ENCODE data around the gene FHAD1. TPM values are rescaled to one million over a fixed set of nuclear protein-coding genes. Genes with fewer than 3 reads are reported as not detected.
A peak's percentile ranks its signal among the peaks of the same experiment; 100 is the strongest.

FHAD1 gene
- polyA plus RNA-seq, 1 of the 3 experiments (the other 2 are of a cell fraction), result 0.48 TPM

DNA sequence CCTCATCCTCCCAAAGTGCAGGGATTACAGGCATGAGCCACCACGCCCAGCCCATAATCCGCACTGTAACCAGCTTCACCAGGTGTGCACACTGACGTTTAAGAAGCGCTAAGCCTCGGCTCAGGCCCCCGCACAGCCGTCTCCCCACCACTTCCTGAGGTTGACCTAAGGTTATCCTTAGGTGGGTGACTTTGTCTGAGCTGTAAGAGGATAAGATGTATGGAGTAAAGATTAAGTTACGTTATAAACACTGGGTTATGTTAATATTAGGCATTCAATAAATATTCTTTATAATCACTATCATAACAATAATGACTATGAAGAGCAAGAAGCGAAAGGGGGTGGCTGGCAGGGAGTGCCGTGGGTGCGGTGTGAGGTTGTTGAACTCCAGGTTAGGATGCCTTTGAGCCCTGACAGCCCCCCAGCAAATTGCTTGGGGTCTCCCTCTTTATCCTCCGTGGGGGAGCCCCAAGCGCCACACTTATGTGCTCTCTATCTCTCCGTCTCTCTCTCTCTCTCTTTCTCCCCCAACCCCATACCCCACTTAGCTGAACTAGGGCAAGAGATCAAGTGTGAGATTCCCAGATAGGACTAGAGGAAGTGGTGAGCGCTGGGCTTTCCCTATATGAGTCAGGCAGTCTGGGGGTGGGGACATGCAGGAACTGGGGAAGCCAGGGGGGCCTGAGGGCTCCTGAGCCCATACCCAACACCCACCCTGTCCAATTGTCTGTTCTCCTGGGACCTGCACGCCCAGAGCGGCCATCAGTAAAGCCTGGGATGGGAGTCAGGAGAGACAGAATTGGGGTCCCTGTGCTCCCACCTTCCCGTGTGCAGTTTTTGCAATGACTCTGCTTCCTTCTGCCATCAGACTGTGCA, 170.3 kb downstream of the FHAD1 start:
- peaks cover 16 to 28% of the 10 kb centered on the region in 2 experiments; a peak in 3 of 4 replicates for H3K4me1 ChIP-seq (ENCODE audit: control insufficient read depth in 1 of 2, insufficient read depth in 2 of 2, low read depth in 1 of 2, low read length in 1 of 2)
- WGBS (ENCODE audit: low lambda C conversion rate), result 41% methylated on average over 16 of the region's 18 CpGs
- H2AFZ ChIP-seq (ENCODE audit: low read depth), result no peak overlapping the region
- H3K4me3 ChIP-seq (ENCODE audit: low read depth in 2 of 2, low read length in 1 of 2), result 0 out of 4 replicates have a peak overlapping the region, but pooled peaks of 1 of the 2 experiments have one; percentile 22
- H3K9me2 ChIP-seq, result no peaks in the 10 kb centered on the region
- H3K9ac ChIP-seq, result peak overlapping the region; percentile 3; the same call in 1 of the 2 replicates
- CTCF ChIA-PET, result interaction anchor here (1.0 to 1.1 kb wide), 3 partner anchors 14 to 94 kb away, joined by 4 to 6 read pairs (median 6); no protein-coding TSS in a partner anchor
- H3F3A ChIP-seq (replicated peaks; ENCODE audit: insufficient read depth), result peaks cover 28% of the 10 kb centered on the region
- H3K4me2 ChIP-seq, result peak overlapping the region; percentile 76
- H3K79me2 ChIP-seq (ENCODE audit: insufficient read depth), result peaks cover 90% of the 10 kb centered on the region
- no peaks in the 10 kb centered on the region for H3K27me3 ChIP-seq (ENCODE audit: insufficient read depth)
- H3K36me3 ChIP-seq (replicated peaks in 1 of 2; ENCODE audit: control insufficient read depth in 1 of 2, insufficient read depth in 2 of 2, low read length in 1 of 2), result peaks cover 0 to 14% of the 10 kb centered on the region in 2 experiments
- peak overlapping the region in 1 of 2 experiments; percentile 87; a peak in 2 of 4 replicates for H3K27ac ChIP-seq (ENCODE audit: low read depth in 2 of 2, low read length in 1 of 2)
- peaks cover 33% of the 10 kb centered on the region for H4K20me1 ChIP-seq (ENCODE audit: insufficient read depth)
- POLR2A ChIA-PET, result interaction anchor here (0.7 kb wide), 1 partner anchor 15 kb away, joined by 5 read pairs; no protein-coding TSS in a partner anchor
- DNase-seq, result peak; percentile 41
- H3K9me3 ChIP-seq, result no peaks in the 10 kb centered on the region
- TF ChIP-seq MXI1 (IDR thresholded peaks at IDR 0.05; ENCODE audit: low read depth, low read length) (no peak), RAD21 (IDR thresholded peaks at IDR 0.05; ENCODE audit: low read length) (no peak), TAF1 (IDR thresholded peaks at IDR 0.05; ENCODE audit: borderline replicate concordance, low read depth, low read length) (no peak), FOXJ3 (CRISPR knock-in tag; IDR thresholded peaks at IDR 0.05) (no peak), TEAD4 (IDR thresholded peaks at IDR 0.05; ENCODE audit: borderline replicate concordance, insufficient read depth) (peak; percentile 63; the same call in 1 of the 2 replicates), FOXM1 (IDR thresholded peaks at IDR 0.05; ENCODE audit: low read depth) (no peak), GATA2 (CRISPR knock-in tag; IDR thresholded peaks at IDR 0.05) (no peak), EP300 (IDR thresholded peaks at IDR 0.05; ENCODE audit: borderline replicate concordance in 1 of 2, low read depth in 1 of 2, low read length in 1 of 2) (peak in 1 of 2 experiments; percentile 79; a peak in 2 of 4 replicates), TCF12 (IDR thresholded peaks at IDR 0.05) (peak; percentile 74), NFIC (IDR thresholded peaks at IDR 0.05; ENCODE audit: borderline replicate concordance) (peak; percentile 69), SIN3A (IDR thresholded peaks at IDR 0.05; ENCODE audit: borderline replicate concordance, low read depth, low read length) (0 out of 2 replicates have a peak, but pooled peaks have one; percentile 19), JUND (IDR thresholded peaks at IDR 0.05) (peak; percentile 82), CHD2 (IDR thresholded peaks at IDR 0.05; ENCODE audit: low read length, partially characterized antibody) (no peak), SMC3 (IDR thresholded peaks at IDR 0.05; ENCODE audit: low read depth, low read length) (no peak), ELF1 (IDR thresholded peaks at IDR 0.05) (peak; percentile 39; the same call in 1 of the 2 replicates), POLR2AphosphoS5 (IDR thresholded peaks at IDR 0.05; ENCODE audit: low read depth, low read length) (peak; percentile 44; the same call in 1 of the 2 replicates), GABPA (IDR thresholded peaks at IDR 0.05; ENCODE audit: low read depth) (0 out of 2 replicates have a peak, but pooled peaks have one; percentile 20)
- TF ChIP-seq, protein P1, sequence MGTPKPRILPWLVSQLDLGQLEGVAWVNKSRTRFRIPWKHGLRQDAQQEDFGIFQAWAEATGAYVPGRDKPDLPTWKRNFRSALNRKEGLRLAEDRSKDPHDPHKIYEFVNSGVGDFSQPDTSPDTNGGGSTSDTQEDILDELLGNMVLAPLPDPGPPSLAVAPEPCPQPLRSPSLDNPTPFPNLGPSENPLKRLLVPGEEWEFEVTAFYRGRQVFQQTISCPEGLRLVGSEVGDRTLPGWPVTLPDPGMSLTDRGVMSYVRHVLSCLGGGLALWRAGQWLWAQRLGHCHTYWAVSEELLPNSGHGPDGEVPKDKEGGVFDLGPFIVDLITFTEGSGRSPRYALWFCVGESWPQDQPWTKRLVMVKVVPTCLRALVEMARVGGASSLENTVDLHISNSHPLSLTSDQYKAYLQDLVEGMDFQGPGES (IDR thresholded peaks at IDR 0.05; ENCODE audit: low read depth, low read length), result no peak
- TF ChIP-seq, protein P2, sequence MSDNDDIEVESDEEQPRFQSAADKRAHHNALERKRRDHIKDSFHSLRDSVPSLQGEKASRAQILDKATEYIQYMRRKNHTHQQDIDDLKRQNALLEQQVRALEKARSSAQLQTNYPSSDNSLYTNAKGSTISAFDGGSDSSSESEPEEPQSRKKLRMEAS (IDR thresholded peaks at IDR 0.05; ENCODE audit: low read depth), result no peak; the same call in 1 of the 2 replicates
- TF ChIP-seq, protein P3, sequence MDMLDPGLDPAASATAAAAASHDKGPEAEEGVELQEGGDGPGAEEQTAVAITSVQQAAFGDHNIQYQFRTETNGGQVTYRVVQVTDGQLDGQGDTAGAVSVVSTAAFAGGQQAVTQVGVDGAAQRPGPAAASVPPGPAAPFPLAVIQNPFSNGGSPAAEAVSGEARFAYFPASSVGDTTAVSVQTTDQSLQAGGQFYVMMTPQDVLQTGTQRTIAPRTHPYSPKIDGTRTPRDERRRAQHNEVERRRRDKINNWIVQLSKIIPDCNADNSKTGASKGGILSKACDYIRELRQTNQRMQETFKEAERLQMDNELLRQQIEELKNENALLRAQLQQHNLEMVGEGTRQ (IDR thresholded peaks at IDR 0.05; ENCODE audit: borderline replicate concordance, low read depth, low read length), result no peak
- TF ChIP-seq, protein P4, sequence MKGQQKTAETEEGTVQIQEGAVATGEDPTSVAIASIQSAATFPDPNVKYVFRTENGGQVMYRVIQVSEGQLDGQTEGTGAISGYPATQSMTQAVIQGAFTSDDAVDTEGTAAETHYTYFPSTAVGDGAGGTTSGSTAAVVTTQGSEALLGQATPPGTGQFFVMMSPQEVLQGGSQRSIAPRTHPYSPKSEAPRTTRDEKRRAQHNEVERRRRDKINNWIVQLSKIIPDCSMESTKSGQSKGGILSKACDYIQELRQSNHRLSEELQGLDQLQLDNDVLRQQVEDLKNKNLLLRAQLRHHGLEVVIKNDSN (IDR thresholded peaks at IDR 0.05; ENCODE audit: borderline replicate concordance, low read depth), result no peak
- TF ChIP-seq, protein P5, sequence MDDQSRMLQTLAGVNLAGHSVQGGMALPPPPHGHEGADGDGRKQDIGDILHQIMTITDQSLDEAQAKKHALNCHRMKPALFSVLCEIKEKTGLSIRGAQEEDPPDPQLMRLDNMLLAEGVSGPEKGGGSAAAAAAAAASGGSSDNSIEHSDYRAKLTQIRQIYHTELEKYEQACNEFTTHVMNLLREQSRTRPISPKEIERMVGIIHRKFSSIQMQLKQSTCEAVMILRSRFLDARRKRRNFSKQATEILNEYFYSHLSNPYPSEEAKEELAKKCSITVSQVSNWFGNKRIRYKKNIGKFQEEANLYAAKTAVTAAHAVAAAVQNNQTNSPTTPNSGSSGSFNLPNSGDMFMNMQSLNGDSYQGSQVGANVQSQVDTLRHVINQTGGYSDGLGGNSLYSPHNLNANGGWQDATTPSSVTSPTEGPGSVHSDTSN (IDR thresholded peaks at IDR 0.05), result peak; percentile 40
- TF ChIP-seq, protein P6, sequence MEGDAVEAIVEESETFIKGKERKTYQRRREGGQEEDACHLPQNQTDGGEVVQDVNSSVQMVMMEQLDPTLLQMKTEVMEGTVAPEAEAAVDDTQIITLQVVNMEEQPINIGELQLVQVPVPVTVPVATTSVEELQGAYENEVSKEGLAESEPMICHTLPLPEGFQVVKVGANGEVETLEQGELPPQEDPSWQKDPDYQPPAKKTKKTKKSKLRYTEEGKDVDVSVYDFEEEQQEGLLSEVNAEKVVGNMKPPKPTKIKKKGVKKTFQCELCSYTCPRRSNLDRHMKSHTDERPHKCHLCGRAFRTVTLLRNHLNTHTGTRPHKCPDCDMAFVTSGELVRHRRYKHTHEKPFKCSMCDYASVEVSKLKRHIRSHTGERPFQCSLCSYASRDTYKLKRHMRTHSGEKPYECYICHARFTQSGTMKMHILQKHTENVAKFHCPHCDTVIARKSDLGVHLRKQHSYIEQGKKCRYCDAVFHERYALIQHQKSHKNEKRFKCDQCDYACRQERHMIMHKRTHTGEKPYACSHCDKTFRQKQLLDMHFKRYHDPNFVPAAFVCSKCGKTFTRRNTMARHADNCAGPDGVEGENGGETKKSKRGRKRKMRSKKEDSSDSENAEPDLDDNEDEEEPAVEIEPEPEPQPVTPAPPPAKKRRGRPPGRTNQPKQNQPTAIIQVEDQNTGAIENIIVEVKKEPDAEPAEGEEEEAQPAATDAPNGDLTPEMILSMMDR (IDR thresholded peaks at IDR 0.05), result no peak

All from SK-N-SH (cell line).